GM12878 (cell line): Measurements from ENCODE around the gene CDYL2. TPM values are rescaled to one million over a fixed set of nuclear protein-coding genes. Genes with fewer than 3 reads are reported as not detected.

Experiments
- CTCF ChIP-seq, 3 experiments: IDR thresholded peaks in 2 of 3; conservative IDR thresholded peaks in 1 of 3; 2 replicates each; pipeline ENCODE4 v1.5.1; 2011; ENCODE audit warnings: low read depth in 3 of 3, low read length in 3 of 3, mild to moderate bottlenecking in 3 of 3, control low read depth in 2 of 3, moderate library complexity in 2 of 3, inconsistent platforms in 1 of 3, mixed read lengths in 1 of 3; ENCODE audit not compliant: control insufficient read depth in 2 of 3, insufficient read depth in 1 of 3; ENCODE audit errors: extremely low read depth in 1 of 3
- MYC ChIP-seq: IDR thresholded peaks from 2 replicates; pipeline ENCODE4 v1.6.1; 2011; ENCODE audit warnings: mild to moderate bottlenecking, low read length, moderate library complexity, inconsistent platforms; ENCODE audit not compliant: insufficient read depth, insufficient replicate concordance, insufficient read length, severe bottlenecking
- REST ChIP-seq: IDR thresholded peaks from 2 replicates; pipeline ENCODE4 v1.6.1; 2012; ENCODE audit warnings: mild to moderate bottlenecking, low read depth, low read length
- SP1 ChIP-seq: IDR thresholded peaks from one replicate; pipeline ENCODE4 v1.6.1; 2011; ENCODE audit warnings: low read depth, low read length
- TCF7 ChIP-seq: IDR thresholded peaks from 2 replicates; pipeline ENCODE4 v1.6.1; 2014; ENCODE audit warnings: antibody characterized with exemption, borderline replicate concordance
- ZNF592 ChIP-seq: fragments of 450-650 bp; IDR thresholded peaks from 2 replicates; pipeline ENCODE4 v1.6.1; 2017; ENCODE audit warnings: mild to moderate bottlenecking, moderate library complexity
- polyA plus RNA-seq, 11 experiments: library from polyadenylated mRNA; depleted of rRNA in 4 of 11; unstranded in 6 of 11; stranded (reverse) in 5 of 11; fragments of >200 nt; fragmentation: Nextera tagmentation in 4 of 11; fragmentation: Illumina TruSeq in 1 of 11; extraction: Ambion mirVana in 4 of 11; extraction: Trizol in 1 of 11; gene quantifications; 1 replicate in 1 of 11; 2 replicates in 10 of 11; pipeline versions ENCODE4 v1.2.1 to v1.2.3, GENCODE V29; 2011 to 2016; ENCODE audit warnings: inconsistent platforms in 2 of 11, missing spikeins in 2 of 11, low read depth in 1 of 11
- total RNA-seq, 4 experiments: library from RNA; depleted of rRNA in 3 of 4; stranded (reverse); fragments of >200 nt in 3 of 4; fragmentation: Illumina TruSeq in 1 of 4; extraction: Trizol in 1 of 4; gene quantifications; 2 replicates each; pipeline versions ENCODE4 v1.2.1 to v1.2.3, GENCODE V29; 2013 to 2021

CDYL2 gene
- total and polyA plus RNA-seq, 10 of the 15 experiments (the other 5 are each of a cell fraction or from before 2014, with no cell fraction given): 0.27 to 22.9 (median 3.9) TPM

- TF ChIP-seq ZNF592: no peak
- TF ChIP-seq SP1: no peak
- TF ChIP-seq REST: no peak
- no peak for TF ChIP-seq TCF7
- no peak for TF ChIP-seq MYC
- no peak for TF ChIP-seq CTCF (IDR thresholded peaks at IDR 0.05 in 2 of 3, conservative IDR thresholded peaks at IDR 0.05 in 1 of 3; ENCODE audit: control insufficient read depth in 2 of 3, extremely low read depth in 1 of 3, insufficient read depth in 1 of 3, low read depth in 3 of 3, low read length in 3 of 3)
Observed at GRCh38 chr16:80794071-80794470, 10.3 kb downstream of the CDYL2 start (continued).
